Natural killer cell (primary cell): Measurements from ENCODE around the gene PJVK. TPM values are rescaled to one million over a fixed set of nuclear protein-coding genes. Genes with fewer than 3 reads are reported as not detected.
"Not testable (repeated sequence)": the region's sequence is repeated elsewhere in the genome, so short reads cannot be mapped to it uniquely, and the experiment has no call there.

Source experiments
- ATAC-seq, 3 donors: fragments of 150-1000 bp in 2 of 3; fragments of 200-7000 bp in 1 of 3; cut with Tn5 transposase; 1 replicate in 1 of 3; 2 replicates in 2 of 3; pipeline ENCODE4 v1.10.0; 2021; ENCODE audit warnings: mild to moderate bottlenecking in 2 of 3, moderate library complexity in 2 of 3
- DNase-seq, 2 donors: peaks; one replicate each; pipeline versions ENCODE4 v3.0.0 to v3.0.0-alpha.2; 2013 to 2021; ENCODE audit warnings: mixed read lengths in 1 of 2
- H3K27ac ChIP-seq: one replicate; pipeline ENCODE4 v1.5.1; 2013; ENCODE audit warnings: mild to moderate bottlenecking, low read length
- H3K27me3 ChIP-seq: one replicate; pipeline ENCODE4 v1.6.1; 2013; ENCODE audit warnings: low read length; ENCODE audit not compliant: control insufficient read depth, insufficient read depth
- H3K36me3 ChIP-seq: one replicate; pipeline ENCODE4 v1.6.1; 2013; ENCODE audit warnings: low read length; ENCODE audit not compliant: control insufficient read depth, insufficient read depth
- H3K4me1 ChIP-seq: one replicate; pipeline ENCODE4 v1.6.1; 2013; ENCODE audit warnings: low read length; ENCODE audit not compliant: control insufficient read depth, insufficient read depth
- H3K4me3 ChIP-seq: one replicate; pipeline ENCODE4 v1.5.1; 2013; ENCODE audit warnings: low read length
- H3K9me3 ChIP-seq: one replicate; pipeline ENCODE4 v1.6.1; 2013; ENCODE audit warnings: low read length; ENCODE audit not compliant: control insufficient read depth, insufficient read depth
- H3K27ac Mint-ChIP-seq, 2 donors: one replicate each; pipeline ENCODE4 v1.8.0; 2022; ENCODE audit warnings: mild to moderate bottlenecking in 2 of 2, mixed read lengths in 2 of 2, moderate library complexity in 1 of 2
- H3K27me3 Mint-ChIP-seq, 2 donors: one replicate each; pipeline ENCODE4 v1.8.0; 2022; ENCODE audit warnings: low read depth in 2 of 2, mixed read lengths in 2 of 2
- H3K36me3 Mint-ChIP-seq: one replicate; pipeline ENCODE4 v1.8.0; 2022; ENCODE audit warnings: mixed read lengths
- H3K4me1 Mint-ChIP-seq, 2 donors: one replicate each; pipeline ENCODE4 v1.8.0; 2022; ENCODE audit warnings: mixed read lengths in 2 of 2
- H3K4me3 Mint-ChIP-seq: one replicate; pipeline ENCODE4 v1.8.0; 2022; ENCODE audit warnings: mild to moderate bottlenecking, moderate library complexity, mixed read lengths
- H3K9me3 Mint-ChIP-seq, 2 donors: one replicate each; pipeline ENCODE4 v1.8.0; 2022; ENCODE audit warnings: mixed read lengths in 2 of 2
- WGBS: methylation state at CpG from one replicate; pipeline ENCODE4 v1.1.7; 2013; ENCODE audit warnings: missing lambda C conversion rate; ENCODE audit not compliant: insufficient coverage; 5-methylcytosine and 5-hydroxymethylcytosine counted together
- intact Hi-C: fragments of 100-400 bp; cut with micrococcal nuclease; formaldehyde crosslinking; loops from one replicate; pipeline ENCODE4 v1.14.2; 2022
- total RNA-seq, 4 donors: library from RNA; stranded (reverse); fragments of 120-200 nt in 1 of 4; gene quantifications; one replicate each; pipeline versions ENCODE4 v1.2.3 to v1.2.4, GENCODE V29; 2013 to 2022
- TF ChIP-seq, protein P1 (sequence below): fragments of 200-600 bp; IDR thresholded peaks from one replicate; pipeline ENCODE4 v1.8.0; 2022; ENCODE audit warnings: antibody characterized with exemption

Gene PJVK
- total RNA-seq, 3 donors from 2014 or later (not counting 1 experiment from before 2014, with no cell fraction given), result 1.3 to 2.7 (median 2.5) TPM

DNA sequence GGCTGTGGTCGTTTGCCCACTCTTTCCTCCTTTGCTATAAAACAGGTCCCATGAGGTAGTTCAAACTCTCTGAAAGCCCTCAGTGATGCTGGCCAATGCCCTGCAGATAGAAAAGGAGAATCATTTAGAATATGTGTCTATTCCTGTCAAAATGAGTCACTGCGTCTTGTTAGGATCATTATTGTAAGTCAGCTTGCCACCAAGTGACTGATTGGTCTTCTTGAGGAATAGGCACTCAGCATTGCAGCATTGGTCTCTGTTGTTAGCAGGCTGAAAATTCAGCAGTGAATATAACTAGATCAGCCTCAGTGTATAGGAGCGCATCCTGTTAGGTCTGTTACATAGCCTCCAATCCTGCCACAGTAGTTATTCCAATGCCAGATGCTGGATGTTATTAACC is 29.1 kb upstream of the PJVK start:
- TF ChIP-seq, protein P1, sequence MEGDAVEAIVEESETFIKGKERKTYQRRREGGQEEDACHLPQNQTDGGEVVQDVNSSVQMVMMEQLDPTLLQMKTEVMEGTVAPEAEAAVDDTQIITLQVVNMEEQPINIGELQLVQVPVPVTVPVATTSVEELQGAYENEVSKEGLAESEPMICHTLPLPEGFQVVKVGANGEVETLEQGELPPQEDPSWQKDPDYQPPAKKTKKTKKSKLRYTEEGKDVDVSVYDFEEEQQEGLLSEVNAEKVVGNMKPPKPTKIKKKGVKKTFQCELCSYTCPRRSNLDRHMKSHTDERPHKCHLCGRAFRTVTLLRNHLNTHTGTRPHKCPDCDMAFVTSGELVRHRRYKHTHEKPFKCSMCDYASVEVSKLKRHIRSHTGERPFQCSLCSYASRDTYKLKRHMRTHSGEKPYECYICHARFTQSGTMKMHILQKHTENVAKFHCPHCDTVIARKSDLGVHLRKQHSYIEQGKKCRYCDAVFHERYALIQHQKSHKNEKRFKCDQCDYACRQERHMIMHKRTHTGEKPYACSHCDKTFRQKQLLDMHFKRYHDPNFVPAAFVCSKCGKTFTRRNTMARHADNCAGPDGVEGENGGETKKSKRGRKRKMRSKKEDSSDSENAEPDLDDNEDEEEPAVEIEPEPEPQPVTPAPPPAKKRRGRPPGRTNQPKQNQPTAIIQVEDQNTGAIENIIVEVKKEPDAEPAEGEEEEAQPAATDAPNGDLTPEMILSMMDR, result no peak
- H3K4me1 ChIP-seq, result no peaks in the 10 kb centered on the region
- no peak overlapping the region for H3K27ac ChIP-seq
- 68% methylated on average over 3 of the region's 3 CpGs for WGBS
- peaks cover 4% of the 10 kb centered on the region for H3K36me3 ChIP-seq
- H3K4me3 Mint-ChIP-seq, result no peak overlapping the region
- H3K27me3 ChIP-seq, result no peaks in the 10 kb centered on the region
- H3K9me3 ChIP-seq, result no peaks in the 10 kb centered on the region
- ATAC-seq (no peak), DNase-seq (no peak)
- no peaks in the 10 kb centered on the region for H3K4me1 Mint-ChIP-seq
- peaks cover 0 to 6% of the 10 kb centered on the region in 2 donors for H3K9me3 Mint-ChIP-seq
- no peaks in the 10 kb centered on the region for H3K36me3 Mint-ChIP-seq
- H3K27ac Mint-ChIP-seq, result no peak overlapping the region
- intact Hi-C loops, result no loop called here
- no peaks in the 10 kb centered on the region for H3K27me3 Mint-ChIP-seq
- H3K4me3 ChIP-seq, result no peak overlapping the region

DNA sequence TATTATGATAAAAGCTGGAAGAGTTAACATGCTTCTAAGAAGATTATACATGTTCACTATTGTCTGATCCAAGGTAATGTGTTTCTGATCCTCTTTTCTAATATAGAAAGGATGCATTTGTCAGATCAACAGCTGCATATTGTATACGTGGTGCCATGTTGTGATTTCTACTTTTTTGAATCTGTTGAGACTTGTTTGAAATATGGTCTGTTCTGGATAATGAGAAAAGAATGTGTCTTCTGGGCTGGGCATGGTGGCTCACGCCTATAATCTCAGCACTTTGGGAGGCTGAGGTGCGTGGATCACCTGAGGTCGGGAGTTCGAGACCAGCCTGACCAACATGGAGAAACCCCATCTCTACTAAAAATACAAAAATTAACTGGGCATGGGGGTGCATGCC is 27.4 kb upstream of the PJVK start:
- H3K4me1 Mint-ChIP-seq, DNase-seq, H3K27me3 ChIP-seq, ATAC-seq, H3K4me3 Mint-ChIP-seq, H3K9me3 ChIP-seq, H3K4me3 ChIP-seq, intact Hi-C loops, H3K36me3 ChIP-seq, H3K9me3 Mint-ChIP-seq, H3K36me3 Mint-ChIP-seq, H3K4me1 ChIP-seq, H3K27ac Mint-ChIP-seq, H3K27ac ChIP-seq, H3K27me3 Mint-ChIP-seq: not testable (repeated sequence)
- 100% methylated on average over 5 of the region's 5 CpGs for WGBS

DNA sequence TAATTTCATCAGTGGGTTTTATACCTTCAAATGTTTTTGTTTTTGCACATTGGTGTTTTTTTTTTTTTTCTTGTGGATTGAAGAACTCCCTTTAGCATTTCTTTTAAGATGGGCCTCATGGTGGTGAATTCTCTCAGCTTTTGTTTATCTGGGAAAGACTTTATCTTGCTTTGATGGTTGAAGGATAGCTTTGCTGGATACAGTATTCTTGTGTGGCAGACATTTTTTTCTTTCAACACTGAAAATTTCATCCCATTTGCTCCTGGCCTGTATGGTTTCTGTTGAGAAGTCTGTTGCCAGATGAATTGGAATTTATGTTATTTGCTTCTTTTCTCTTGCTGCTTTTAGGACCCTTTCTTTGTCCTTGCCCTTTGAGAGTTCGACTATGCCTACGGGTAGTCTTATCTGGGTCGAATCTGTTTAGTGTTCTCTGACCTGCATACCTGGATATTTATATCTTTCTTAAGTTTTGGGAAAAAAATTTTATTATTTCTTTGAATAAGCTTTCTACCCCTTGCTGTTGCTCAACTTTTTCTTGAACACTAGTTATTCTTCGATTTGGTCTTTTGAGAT is 25.8 kb upstream of the PJVK start:
- H3K36me3 Mint-ChIP-seq, result no peaks in the 10 kb centered on the region
- WGBS, result 92% methylated on average over 2 of the region's 4 CpGs

DNA sequence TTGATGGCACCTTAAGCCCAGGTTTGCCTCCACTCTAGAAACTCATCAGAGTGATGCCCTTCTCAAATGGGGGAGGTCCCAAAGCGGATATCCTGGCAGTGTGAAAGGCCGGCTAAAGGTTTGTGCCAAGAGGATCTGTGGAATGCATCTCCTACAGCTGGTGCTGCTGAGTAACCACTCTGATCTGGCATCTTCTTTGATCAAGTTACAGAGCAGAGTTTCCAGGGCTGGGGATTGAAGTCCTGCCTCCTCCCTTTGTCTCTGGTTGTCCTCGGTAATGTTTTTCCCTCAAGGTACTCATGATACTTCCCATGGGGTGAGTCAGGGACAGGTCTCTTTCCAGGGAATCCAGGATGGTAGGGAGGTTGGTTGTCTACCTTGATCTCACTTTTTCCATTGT is 24.8 kb upstream of the PJVK start:
- no peaks in the 10 kb centered on the region for H3K27me3 Mint-ChIP-seq
- peaks cover 21% of the 10 kb centered on the region for H3K36me3 ChIP-seq
- H3K27ac Mint-ChIP-seq, result no peak overlapping the region
- no peaks in the 10 kb centered on the region for H3K9me3 ChIP-seq
- H3K27ac ChIP-seq, result no peak overlapping the region
- H3K9me3 Mint-ChIP-seq, result peaks cover 0 to 6% of the 10 kb centered on the region in 2 donors
- H3K36me3 Mint-ChIP-seq, result no peaks in the 10 kb centered on the region
- H3K4me1 Mint-ChIP-seq, result no peaks in the 10 kb centered on the region
- intact Hi-C loops, result no loop called here
- DNase-seq (no peak), ATAC-seq (no peak)
- no peaks in the 10 kb centered on the region for H3K4me1 ChIP-seq
- no peak overlapping the region for H3K4me3 Mint-ChIP-seq
- TF ChIP-seq, protein P1, result no peak
- no peak overlapping the region for H3K4me3 ChIP-seq
- H3K27me3 ChIP-seq, result no peaks in the 10 kb centered on the region
- 93% methylated on average over 3 of the region's 3 CpGs for WGBS

More for the DNA sequence above, 25.8 kb upstream of the PJVK start:
- Histone ChIP-seq H3K27me3 (no peaks in the 10 kb centered on the region), H3K4me3 (no peak overlapping the region), H3K36me3 (peaks cover 10% of the 10 kb centered on the region), H3K4me1 (no peaks in the 10 kb centered on the region), H3K9me3 (no peaks in the 10 kb centered on the region), H3K27ac (no peak overlapping the region)
- no peak overlapping the region for H3K4me3 Mint-ChIP-seq
- H3K27ac Mint-ChIP-seq, result no peak overlapping the region
- no peak for DNase-seq
- TF ChIP-seq, protein P1, result no peak
- no peaks in the 10 kb centered on the region for H3K4me1 Mint-ChIP-seq
- H3K9me3 Mint-ChIP-seq, result peaks cover 0 to 6% of the 10 kb centered on the region in 2 donors
- no peaks in the 10 kb centered on the region for H3K27me3 Mint-ChIP-seq
- ATAC-seq, result no peak
- intact Hi-C loops, result no loop called here
